ENCODE results near the gene NXPE2. TPM values are rescaled to one million over a fixed set of nuclear protein-coding genes. Genes with fewer than 3 reads are reported as not detected.

The NXPE2 gene
- polyA plus RNA-seq, 3 donors, result 0.04 TPM; not detected in 2

GRCh38 chr11:114725623-114726022 is 47.3 kb downstream of the NXPE2 start:
- no peak overlapping the region for H3K27ac ChIP-seq (ENCODE audit: low read depth, low read length)
- 67 to 79% (median 71%) methylated on average over 1 of the region's 1 CpG for WGBS, 3 donors

- 20 to 80% (median 79%) methylated on average over 4 of the region's 4 CpGs for WGBS, 3 donors
Observed at GRCh38 chr11:114736806-114737205, 58.5 kb downstream of the NXPE2 start.

GRCh38 chr11:114738954-114739353 is 60.6 kb downstream of the NXPE2 start:
- no peak overlapping the region for H3K27ac ChIP-seq (ENCODE audit: low read depth, low read length)

More at GRCh38 chr11:114736806-114737205, 58.5 kb downstream of the NXPE2 start:
- no peak overlapping the region for H3K27ac ChIP-seq (ENCODE audit: low read depth, low read length)

GRCh38 chr11:114745150-114745671 is 66.9 kb downstream of the NXPE2 start:
- 76 to 84% (median 78%) methylated on average over 2 of the region's 2 CpGs for WGBS, 3 donors
- H3K27ac ChIP-seq (ENCODE audit: low read depth, low read length), result no peak overlapping the region

GRCh38 chr11:114746013-114746412 is 67.7 kb downstream of the NXPE2 start:
- no peak overlapping the region for H3K27ac ChIP-seq (ENCODE audit: low read depth, low read length)
- WGBS, 3 donors, result 63 to 88% (median 78%) methylated on average over 3 of the region's 3 CpGs

Other genes with a start within 250 kb of the NXPE2 start
- 100 to 1,000 TPM in 1 of 3 donors, 10 to 100 TPM in 2; 38.3 to 142 (median 72.8) TPM for gene REXO2, start 239.1 kb upstream of the NXPE2 start, polyA plus RNA-seq
- not detected for gene NXPE1, start 118.6 kb upstream of the NXPE2 start, polyA plus RNA-seq
- under 1 TPM in 1 of 3 donors, not detected in 2; 0.34 TPM for gene NXPE4, start 82.7 kb upstream of the NXPE2 start, polyA plus RNA-seq

Measured in adipose tissue (tissue), 3 donors.